Esophagus muscularis mucosa (tissue), 4 donors: ENCODE results near the gene UBIAD1. TPM values are rescaled to one million over a fixed set of nuclear protein-coding genes. Genes with fewer than 3 reads are reported as not detected.

ENCODE experiments used
- DNase-seq: peaks from one replicate; pipeline ENCODE4 v3.0.0-alpha.2; 2017; ENCODE audit errors: extremely low spot score
- H3K27ac ChIP-seq, 4 donors: fragments of 200-600 bp; sonication (generic); replicated peaks in 1 of 4; 1 replicate in 3 of 4; 2 replicates in 1 of 4; pipeline ENCODE4 v1.5.1; 2016 to 2019; ENCODE audit warnings: mild to moderate bottlenecking in 1 of 4
- H3K27me3 ChIP-seq, 4 donors: fragments of 200-600 bp; sonication (generic); one replicate each; pipeline versions ENCODE4 v1.5.1 to v1.6.0; 2016 to 2019
- H3K36me3 ChIP-seq, 4 donors: fragments of 200-600 bp; sonication (generic); one replicate each; pipeline ENCODE4 v1.5.1; 2016 to 2019
- H3K4me1 ChIP-seq, 4 donors: fragments of 200-600 bp; sonication (generic); one replicate each; pipeline ENCODE4 v1.5.1; 2016 to 2019
- H3K4me3 ChIP-seq, 4 donors: fragments of 200-600 bp; sonication (generic); 1 replicate in 2 of 4; 2 replicates in 2 of 4; pipeline ENCODE4 v1.5.1; 2016 to 2019; ENCODE audit warnings: mild to moderate bottlenecking in 4 of 4, moderate library complexity in 1 of 4
- H3K9me3 ChIP-seq, 4 donors: fragments of 200-600 bp; sonication (generic); 1 replicate in 3 of 4; 2 replicates in 1 of 4; pipeline ENCODE4 v1.5.1; 2016 to 2019
- EP300 ChIP-seq: sonication (generic); formaldehyde crosslinking; IDR thresholded peaks from one replicate; pipeline ENCODE4 v1.6.1; 2017; ENCODE audit warnings: antibody characterized with exemption
- POLR2A ChIP-seq: fragments of 450-650 bp; IDR thresholded peaks from one replicate; pipeline ENCODE4 v1.6.1; 2017; ENCODE audit warnings: antibody characterized with exemption, moderate library complexity, mild to moderate bottlenecking, low read depth
- POLR2AphosphoS5 ChIP-seq, 2 donors: sonication (generic); formaldehyde crosslinking; IDR thresholded peaks; one replicate each; pipeline ENCODE4 v1.6.1; 2017; ENCODE audit warnings: antibody characterized with exemption in 2 of 2
- WGBS: methylation state at CpG from one replicate; pipeline ENCODE4 v1.1.5; 2018; 5-methylcytosine and 5-hydroxymethylcytosine counted together
- intact Hi-C: fragments of 100-400 bp; cut with DNase I; formaldehyde crosslinking; loops from one replicate; pipeline ENCODE4 v1.15.1; 2023
- total RNA-seq, 4 donors: library from RNA; depleted of rRNA; stranded (reverse); fragments of >200 nt; gene quantifications; one replicate each; pipeline versions ENCODE4 v1.1.0 to v1.2.1, GENCODE V29; 2016
- TF ChIP-seq, protein P1 (sequence below), 3 experiments: fragments of 200-600 bp in 2 of 3; fragments of 450-650 bp in 1 of 3; sonication (generic) in 2 of 3; IDR thresholded peaks; one replicate each; pipeline ENCODE4 v1.5.1; 2017 to 2019; ENCODE audit warnings: antibody characterized with exemption in 3 of 3, mild to moderate bottlenecking in 2 of 3, moderate library complexity in 1 of 3

UBIAD1 gene
- total RNA-seq, 4 donors from 2014 or later, result 10.4 to 15.9 (median 14.0) TPM

DNA sequence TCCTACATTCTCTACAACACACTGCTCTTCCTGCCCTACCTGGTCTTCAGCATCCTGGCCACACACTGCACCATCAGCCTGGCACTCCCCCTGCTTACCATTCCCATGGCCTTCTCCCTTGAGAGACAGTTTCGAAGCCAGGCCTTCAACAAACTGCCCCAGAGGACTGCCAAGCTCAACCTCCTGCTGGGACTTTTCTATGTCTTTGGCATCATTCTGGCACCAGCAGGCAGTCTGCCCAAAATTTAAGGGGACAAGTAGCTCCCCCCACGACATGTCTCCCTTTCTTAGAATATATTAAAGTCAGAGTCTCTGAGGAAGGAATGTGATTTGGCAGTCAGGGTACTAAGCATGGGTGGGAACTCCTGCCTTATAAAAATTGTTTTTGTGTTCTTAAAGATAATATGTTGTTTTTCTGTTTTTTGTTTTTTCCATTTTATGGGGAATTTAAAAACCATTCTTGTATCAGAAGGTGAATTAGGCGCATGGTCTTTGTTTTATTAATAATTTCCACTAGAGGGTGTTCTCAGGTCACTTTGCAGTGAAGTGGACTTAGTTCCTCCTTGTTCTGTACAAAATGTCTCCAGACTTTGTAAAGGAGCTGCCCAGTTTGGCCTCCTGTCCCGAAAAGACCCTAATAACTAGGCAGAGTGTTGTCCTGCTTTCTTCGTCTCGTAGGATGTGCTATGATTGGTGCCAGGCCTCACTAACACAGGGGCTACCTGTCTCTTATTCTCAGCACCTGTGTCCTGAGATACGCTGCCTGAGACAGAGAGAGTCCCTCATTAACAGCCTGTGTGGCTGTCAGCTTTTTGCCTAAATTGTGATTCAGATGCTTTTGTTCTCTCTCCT lies 13.1 kb downstream of the UBIAD1 start:
- 90% methylated on average over 7 of the region's 7 CpGs for WGBS
- Histone ChIP-seq H3K4me1 (peaks cover 3 to 23% (median 18%) of the 10 kb centered on the region in 4 donors), H3K4me3 (no peak overlapping the region), H3K36me3 (peaks cover 16 to 65% (median 38%) of the 10 kb centered on the region in 4 donors), H3K27me3 (no peaks in the 10 kb centered on the region), H3K27ac (no peak overlapping the region), H3K9me3 (no peaks in the 10 kb centered on the region)
- no peak for DNase-seq
- TF ChIP-seq POLR2A (no peak), EP300 (no peak), POLR2AphosphoS5 (IDR thresholded peaks at IDR 0.05) (no peak)
- TF ChIP-seq, protein P1, sequence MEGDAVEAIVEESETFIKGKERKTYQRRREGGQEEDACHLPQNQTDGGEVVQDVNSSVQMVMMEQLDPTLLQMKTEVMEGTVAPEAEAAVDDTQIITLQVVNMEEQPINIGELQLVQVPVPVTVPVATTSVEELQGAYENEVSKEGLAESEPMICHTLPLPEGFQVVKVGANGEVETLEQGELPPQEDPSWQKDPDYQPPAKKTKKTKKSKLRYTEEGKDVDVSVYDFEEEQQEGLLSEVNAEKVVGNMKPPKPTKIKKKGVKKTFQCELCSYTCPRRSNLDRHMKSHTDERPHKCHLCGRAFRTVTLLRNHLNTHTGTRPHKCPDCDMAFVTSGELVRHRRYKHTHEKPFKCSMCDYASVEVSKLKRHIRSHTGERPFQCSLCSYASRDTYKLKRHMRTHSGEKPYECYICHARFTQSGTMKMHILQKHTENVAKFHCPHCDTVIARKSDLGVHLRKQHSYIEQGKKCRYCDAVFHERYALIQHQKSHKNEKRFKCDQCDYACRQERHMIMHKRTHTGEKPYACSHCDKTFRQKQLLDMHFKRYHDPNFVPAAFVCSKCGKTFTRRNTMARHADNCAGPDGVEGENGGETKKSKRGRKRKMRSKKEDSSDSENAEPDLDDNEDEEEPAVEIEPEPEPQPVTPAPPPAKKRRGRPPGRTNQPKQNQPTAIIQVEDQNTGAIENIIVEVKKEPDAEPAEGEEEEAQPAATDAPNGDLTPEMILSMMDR (IDR thresholded peaks at IDR 0.05), result no peak
- intact Hi-C loops, result no loop called here

DNA sequence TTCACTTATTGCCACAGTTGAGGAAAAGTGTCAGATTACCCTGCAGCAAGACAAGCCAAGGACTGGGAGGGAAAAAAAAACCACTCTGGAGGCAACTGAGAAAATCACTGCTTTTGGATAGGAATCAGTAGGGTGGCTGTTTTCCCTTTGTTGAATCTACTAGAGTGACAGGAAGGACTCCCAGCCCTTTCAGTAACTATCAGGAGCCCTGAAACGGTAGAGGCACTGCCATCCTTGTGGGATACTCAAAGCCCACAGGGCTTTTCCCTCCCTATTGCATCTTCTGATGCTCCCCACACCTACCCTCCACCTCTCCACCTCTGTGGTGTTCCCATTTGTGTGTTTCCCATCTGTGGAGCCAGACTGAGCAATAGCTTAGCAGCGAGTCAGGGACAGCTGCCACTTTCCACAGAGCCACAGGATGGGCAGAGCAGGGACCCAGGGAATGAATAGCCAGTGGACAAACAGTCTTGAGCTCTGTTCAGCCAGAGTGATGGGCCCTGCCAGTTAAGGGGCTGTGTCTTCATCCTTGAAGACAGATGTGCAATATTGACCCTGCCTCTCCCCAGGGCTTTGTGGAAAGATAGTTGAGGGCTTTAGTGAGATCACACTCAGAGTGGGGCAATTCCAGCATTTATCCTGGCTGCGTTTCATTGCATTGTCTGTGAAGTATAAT lies 13.9 kb downstream of the UBIAD1 start:
- TF ChIP-seq POLR2AphosphoS5 (IDR thresholded peaks at IDR 0.05), result no peak
- TF ChIP-seq, protein P1 (IDR thresholded peaks at IDR 0.05), result no peak
- TF ChIP-seq POLR2A, result no peak
- TF ChIP-seq EP300, result no peak
- Histone ChIP-seq H3K27ac (no peak overlapping the region), H3K27me3 (no peaks in the 10 kb centered on the region), H3K9me3 (no peaks in the 10 kb centered on the region), H3K4me3 (no peak overlapping the region), H3K36me3 (peaks cover 16 to 71% (median 38%) of the 10 kb centered on the region in 4 donors), H3K4me1 (peaks cover 3 to 15% (median 11%) of the 10 kb centered on the region in 4 donors)
- WGBS, result 81% methylated on average over 3 of the region's 3 CpGs
- DNase-seq, result no peak
- intact Hi-C loops, result no loop called here

DNA sequence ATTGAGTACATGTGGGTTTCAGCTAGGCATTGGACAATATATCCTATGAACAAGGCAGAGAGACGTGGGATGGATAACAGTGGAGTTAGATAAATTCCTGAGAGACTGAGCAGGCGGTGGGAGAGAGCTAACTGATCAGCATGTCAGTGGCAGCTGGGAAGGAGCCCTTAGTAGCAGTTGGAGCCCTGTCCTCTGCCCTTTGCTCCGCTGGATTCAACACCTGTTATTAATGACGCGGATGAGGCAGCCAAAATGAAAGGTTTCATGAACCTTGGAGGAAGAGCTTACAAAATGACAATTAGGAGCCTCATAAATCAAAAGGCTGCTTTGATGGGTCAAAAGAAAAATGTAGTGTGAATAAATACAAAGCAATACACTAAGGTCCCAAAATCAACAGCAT lies 16.1 kb downstream of the UBIAD1 start:
- intact Hi-C loops, result no loop called here
- no peak overlapping the region for H3K4me3 ChIP-seq
- no peak for DNase-seq
- no peaks in the 10 kb centered on the region for H3K27me3 ChIP-seq
- H3K27ac ChIP-seq, result no peak overlapping the region
- H3K36me3 ChIP-seq, result peaks cover 16 to 81% (median 41%) of the 10 kb centered on the region in 4 donors
- H3K4me1 ChIP-seq, result peaks cover 0 to 7% (median 2%) of the 10 kb centered on the region in 4 donors
- 89% methylated on average over 5 of the region's 5 CpGs for WGBS
- no peaks in the 10 kb centered on the region for H3K9me3 ChIP-seq
- TF ChIP-seq POLR2AphosphoS5 (IDR thresholded peaks at IDR 0.05), result no peak
- no peak for TF ChIP-seq EP300
- TF ChIP-seq, protein P1 (IDR thresholded peaks at IDR 0.05), result no peak
- no peak for TF ChIP-seq POLR2A

DNA sequence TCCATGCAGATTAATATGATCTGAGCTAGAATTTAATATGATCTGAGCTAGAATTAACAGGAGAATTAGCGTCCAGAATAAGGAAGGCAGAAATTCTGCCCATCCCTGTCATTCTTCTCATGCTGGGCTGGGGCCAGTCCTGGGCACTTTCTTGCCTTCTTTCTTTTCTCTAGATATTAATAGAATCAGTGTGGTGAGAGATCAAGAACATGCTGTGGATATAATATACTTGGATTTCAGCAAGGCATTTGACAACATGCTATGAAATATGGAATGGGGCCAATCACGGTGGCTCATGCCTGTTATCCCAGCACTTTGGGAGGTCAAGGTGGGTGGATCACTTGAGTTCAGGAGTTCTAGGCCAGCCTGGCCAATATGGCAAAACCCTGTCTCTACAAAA lies 18.1 kb downstream of the UBIAD1 start:
- Histone ChIP-seq H3K27me3 (no peaks in the 10 kb centered on the region), H3K4me3 (no peak overlapping the region), H3K36me3 (peaks cover 9 to 92% (median 50%) of the 10 kb centered on the region in 4 donors), H3K4me1 (peaks cover 0 to 7% (median 2%) of the 10 kb centered on the region in 4 donors), H3K9me3 (no peaks in the 10 kb centered on the region), H3K27ac (no peak overlapping the region)
- DNase-seq, result no peak
- intact Hi-C loops, result no loop called here
- WGBS, result 87% methylated on average over 2 of the region's 2 CpGs
- TF ChIP-seq POLR2AphosphoS5 (IDR thresholded peaks at IDR 0.05) (no peak), POLR2A (no peak), EP300 (no peak)
- TF ChIP-seq, protein P1 (IDR thresholded peaks at IDR 0.05), result no peak
